Activated CD8-positive, alpha-beta memory T cell treated with anti-CD3 and anti-CD28 coated beads, Interleukin-2, amount 50 U/mL, for 1 hour (primary cell): ENCODE results near the gene PEX6.
"Not testable (repeated sequence)": the region's sequence is repeated elsewhere in the genome, so short reads cannot be mapped to it uniquely, and the experiment has no call there.

ENCODE experiments used
- DNase-seq: peaks from one replicate; pipeline ENCODE4 v3.0.0-alpha.2; 2020; ENCODE audit errors: extremely low read depth

The PEX6 gene

GRCh38 chr6:42978839-42979522, at the start of gene PEX6:
PEX6 (minus strand) TSS chr6:42979181; CDS start chr6:42979150, 31 bp downstream.
- DNase-seq = peak; percentile 92

GRCh38 chr6:43026365-43026764, 47.4 kb upstream of the PEX6 start:
- DNase-seq = no peak

- DNase-seq = no peak
Observed at GRCh38 chr6:43024436-43024835, 45.5 kb upstream of the PEX6 start.

GRCh38 chr6:43021270-43022047, 42.5 kb upstream of the PEX6 start, which contains the start of gene RRP36:
RRP36 (plus strand) TSS chr6:43021623; CDS start chr6:43021655, 32 bp downstream.
- no peak for DNase-seq

- no peak for DNase-seq
Observed at GRCh38 chr6:43020847-43021246, 41.9 kb upstream of the PEX6 start.

- no peak for DNase-seq
Observed at GRCh38 chr6:43020052-43020705, 41.2 kb upstream of the PEX6 start.

- no peak for DNase-seq
Observed at GRCh38 chr6:43019152-43019551, 40.2 kb upstream of the PEX6 start.

- no peak for DNase-seq
Observed at GRCh38 chr6:43016943-43017334, 38.0 kb upstream of the PEX6 start.

- no peak for DNase-seq
Observed at GRCh38 chr6:43016176-43016942, 37.4 kb upstream of the PEX6 start.

GRCh38 chr6:43014434-43014909, 35.5 kb upstream of the PEX6 start:
- no peak for DNase-seq

- peak; percentile 97 for DNase-seq
Observed at GRCh38 chr6:43013843-43014433, 35.0 kb upstream of the PEX6 start, which contains the start of the genes KLHDC3 and MEA1. KLHDC3 (plus strand) TSS chr6:43014249; CDS start chr6:43017193, 2,944 bp downstream. MEA1 (minus strand) TSS chr6:43013946; CDS start chr6:43013813, 133 bp downstream.

- no peak for DNase-seq
Observed at GRCh38 chr6:43013097-43013842, 34.3 kb upstream of the PEX6 start.

- DNase-seq = no peak
Observed at GRCh38 chr6:43012364-43012763, 33.4 kb upstream of the PEX6 start.

- DNase-seq = no peak
Observed at GRCh38 chr6:43011207-43011606, 32.2 kb upstream of the PEX6 start.

- DNase-seq = no peak
Observed at GRCh38 chr6:43009124-43009523, 30.1 kb upstream of the PEX6 start.

- DNase-seq = no peak
Observed at GRCh38 chr6:43007126-43007525, 28.1 kb upstream of the PEX6 start.

- no peak for DNase-seq
Observed at GRCh38 chr6:43006251-43006650, 27.3 kb upstream of the PEX6 start.

GRCh38 chr6:43005844-43006243, 26.9 kb upstream of the PEX6 start:
- DNase-seq = no peak

GRCh38 chr6:43001843-43002242, 22.9 kb upstream of the PEX6 start:
- no peak for DNase-seq

- DNase-seq = not testable (repeated sequence)
Observed at GRCh38 chr6:42998205-42998604, 19.2 kb upstream of the PEX6 start.
